HG03159 (cell line): ENCODE measurements around the gene FAM13A.
"Not testable (repeated sequence)": the region's sequence is repeated elsewhere in the genome, so short reads cannot be mapped to it uniquely, and the experiment has no call there.

Experiments used
- ATAC-seq: cut with Tn5 transposase; IDR thresholded peaks from one replicate; pipeline ENCODE4 v1.9.1; 2021; ENCODE audit warnings: mild to moderate bottlenecking, moderate library complexity; ENCODE audit not compliant: unreplicated experiment

The FAM13A gene

GRCh38 chr4:88858752-88859151, 198.2 kb downstream of the FAM13A start:
- ATAC-seq = peak; percentile 96

GRCh38 chr4:88857588-88857987, 199.4 kb downstream of the FAM13A start:
- ATAC-seq = no peak

GRCh38 chr4:88854481-88854880, 202.5 kb downstream of the FAM13A start:
- no peak for ATAC-seq

GRCh38 chr4:88853583-88853982, 203.4 kb downstream of the FAM13A start:
- not testable (repeated sequence) for ATAC-seq

- no peak for ATAC-seq
These were observed 210.7 kb downstream of the FAM13A start for GRCh38 chr4:88846206-88846790.

- ATAC-seq = no peak
These were observed 213.8 kb downstream of the FAM13A start for GRCh38 chr4:88843067-88843685.

- ATAC-seq = no peak
These were observed 215.3 kb downstream of the FAM13A start for GRCh38 chr4:88841635-88842034.

- ATAC-seq = no peak
These were observed 220.8 kb downstream of the FAM13A start for GRCh38 chr4:88836216-88836615.

- no peak for ATAC-seq
These were observed 226.0 kb downstream of the FAM13A start for GRCh38 chr4:88831031-88831430.

- no peak for ATAC-seq
These were observed 226.4 kb downstream of the FAM13A start for GRCh38 chr4:88830598-88830997.

GRCh38 chr4:88828842-88829571, 228.0 kb downstream of the FAM13A start:
- no peak for ATAC-seq

- no peak for ATAC-seq
These were observed 229.5 kb downstream of the FAM13A start for GRCh38 chr4:88827442-88827841.

- ATAC-seq = no peak
These were observed 230.2 kb downstream of the FAM13A start for GRCh38 chr4:88826771-88827170.

- no peak for ATAC-seq
These were observed 231.1 kb downstream of the FAM13A start for GRCh38 chr4:88825931-88826330.

- peak; percentile 98 for ATAC-seq
These were observed 233.7 kb downstream of the FAM13A start for GRCh38 chr4:88823058-88823919.

GRCh38 chr4:88822034-88822789, 234.8 kb downstream of the FAM13A start:
- ATAC-seq = no peak

- ATAC-seq = no peak
These were observed 235.5 kb downstream of the FAM13A start for GRCh38 chr4:88821522-88821921.

- ATAC-seq = no peak
These were observed 236.1 kb downstream of the FAM13A start for GRCh38 chr4:88820698-88821415.

GRCh38 chr4:88819818-88820697, 236.9 kb downstream of the FAM13A start:
- ATAC-seq = no peak
